Renal pelvis (tissue), 4 donors: ENCODE data around the gene MAGI2. TPM values are rescaled to one million over a fixed set of nuclear protein-coding genes. Genes with fewer than 3 reads are reported as not detected.

Experiments
- DNase-seq: peaks from one replicate; pipeline ENCODE4 v3.0.0-alpha.2; 2013
- polyA plus RNA-seq, 3 donors: library from polyadenylated mRNA; unstranded; fragments of 120-200 nt; gene quantifications; one replicate each; pipeline ENCODE4 v1.2.1, GENCODE V29; 2013; ENCODE audit not compliant: insufficient read length in 3 of 3

Gene MAGI2
- polyA plus RNA-seq, 3 donors, result 33.9 to 41.0 (median 34.3) TPM

- no peak for DNase-seq
Measured at GRCh38 chr7:78095549-78095948, 1357.9 kb downstream of the MAGI2 start.

DNA sequence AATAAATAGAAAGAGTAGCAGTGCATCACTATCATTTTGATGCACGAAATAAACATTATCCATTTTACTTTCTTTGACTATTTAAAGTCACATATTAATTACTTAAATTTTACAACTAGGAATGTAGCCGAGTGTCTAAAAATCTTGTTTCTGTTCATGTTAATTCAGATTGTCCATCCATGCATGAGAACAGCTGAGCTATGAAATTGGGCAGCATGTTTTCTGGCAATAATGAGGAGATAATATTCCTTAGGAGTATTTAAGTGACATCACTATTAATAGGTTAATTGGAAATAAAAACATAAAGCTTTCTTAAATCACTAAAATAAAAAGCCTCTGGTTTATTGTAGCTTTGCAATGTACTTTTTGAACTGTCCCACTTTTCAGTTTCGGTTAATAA is 1361.1 kb downstream of the MAGI2 start:
- no peak for DNase-seq

- DNase-seq, result no peak
Measured at GRCh38 chr7:78090616-78091015, 1362.9 kb downstream of the MAGI2 start.

- no peak for DNase-seq
Measured at GRCh38 chr7:78083476-78084120, 1369.9 kb downstream of the MAGI2 start.

- DNase-seq, result no peak
Measured at GRCh38 chr7:78082556-78082955, 1370.9 kb downstream of the MAGI2 start.

GRCh38 chr7:78081888-78082287 is 1371.6 kb downstream of the MAGI2 start:
- no peak for DNase-seq

DNA sequence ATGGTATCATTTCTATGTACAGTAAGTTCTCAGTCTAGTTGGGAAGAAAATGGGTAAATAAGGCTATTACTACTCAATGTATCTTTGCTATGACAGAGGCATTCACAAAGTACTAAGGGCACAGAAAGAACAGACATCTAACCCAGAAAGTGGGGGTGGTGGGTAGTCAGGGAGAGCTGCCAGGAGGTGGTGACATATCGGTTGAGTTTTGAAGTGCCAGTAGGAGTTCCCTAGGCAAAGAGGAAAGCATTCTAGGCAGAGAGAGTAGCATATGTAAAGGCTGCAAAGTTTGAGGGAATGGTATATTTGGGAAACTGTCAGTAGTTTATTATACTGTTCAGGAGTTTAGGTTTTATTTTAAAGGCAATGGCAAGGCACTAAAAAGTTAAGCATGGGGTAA is 1372.1 kb downstream of the MAGI2 start:
- DNase-seq, result no peak

DNA sequence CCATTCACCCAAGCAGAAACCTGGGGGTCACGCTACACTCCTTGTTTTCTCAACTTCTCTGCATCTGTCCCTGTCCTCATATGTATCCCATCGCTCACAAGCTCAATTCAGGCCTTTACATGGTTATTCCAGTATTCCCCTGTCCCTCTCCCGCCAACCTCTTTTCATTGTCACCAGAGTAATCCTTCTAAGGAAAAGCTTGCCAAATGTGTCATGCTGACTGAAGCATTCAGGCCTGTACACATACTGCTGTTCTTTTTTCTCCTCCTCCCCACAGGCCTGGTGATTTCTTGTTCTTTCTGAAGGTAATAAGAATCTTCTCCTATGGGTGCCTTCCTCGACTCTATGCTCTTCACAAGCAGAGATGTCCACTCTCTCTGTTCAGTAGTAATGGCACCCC is 1372.7 kb downstream of the MAGI2 start:
- DNase-seq, result no peak

DNA sequence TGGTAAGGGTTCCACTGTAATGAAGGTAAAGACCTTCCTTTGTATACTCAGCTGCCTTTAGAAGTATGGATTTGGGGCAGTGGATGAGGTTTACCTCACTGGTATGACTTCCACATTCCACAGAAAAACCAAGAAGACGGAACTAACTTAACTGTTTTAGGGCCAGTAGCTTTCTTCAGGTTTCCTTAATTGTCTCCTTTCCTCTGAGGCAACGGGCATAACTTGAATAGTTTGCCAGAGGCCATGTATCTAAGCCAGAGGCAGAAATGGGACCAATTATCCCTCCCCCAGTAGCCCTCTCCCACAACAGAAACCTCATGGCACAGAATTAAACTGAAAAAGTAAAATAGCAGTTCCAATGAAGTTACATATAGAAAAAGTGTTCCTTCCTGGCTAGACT is 1373.2 kb downstream of the MAGI2 start:
- DNase-seq, result no peak

DNA sequence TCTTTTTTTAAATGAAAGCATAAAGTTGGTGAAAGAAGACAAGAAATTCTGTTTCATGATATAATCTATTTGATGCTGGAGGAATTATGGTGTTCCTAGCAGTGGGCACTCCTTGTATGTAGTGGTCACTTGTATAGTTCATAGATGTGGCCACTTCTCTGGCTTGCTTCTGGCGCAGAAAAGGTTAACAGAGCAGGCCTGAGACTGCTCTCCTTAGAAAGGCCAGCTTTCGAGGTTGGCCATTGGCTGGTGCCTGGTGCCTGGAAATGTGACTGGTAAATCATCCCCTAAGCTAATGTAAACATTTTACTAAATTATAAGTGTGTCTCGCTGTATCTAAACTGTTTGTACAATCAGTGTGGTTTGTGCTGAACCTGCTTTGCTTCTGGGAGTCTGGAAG is 1378.8 kb downstream of the MAGI2 start:
- no peak for DNase-seq

- peak; percentile 16 for DNase-seq
Measured at GRCh38 chr7:78073609-78074382, 1379.7 kb downstream of the MAGI2 start.

DNA sequence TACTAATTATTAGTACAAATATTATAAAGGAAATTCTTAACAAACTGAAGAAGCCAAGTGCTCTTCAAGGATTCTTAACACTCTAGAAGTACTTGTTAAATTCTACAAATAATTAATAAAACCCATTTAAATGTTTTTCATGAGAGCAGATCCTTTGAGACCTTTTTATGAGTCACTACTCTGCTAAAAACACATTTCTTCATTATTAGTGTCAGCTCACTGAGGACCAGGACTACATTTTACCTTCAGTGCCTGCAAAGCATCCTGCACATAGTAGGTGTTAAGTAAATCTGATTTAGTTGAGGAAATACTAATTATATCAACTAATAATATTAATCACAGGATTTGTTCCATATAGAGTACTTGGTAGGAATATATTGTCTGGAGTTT is 1381.3 kb downstream of the MAGI2 start:
- no peak for DNase-seq

- DNase-seq, result no peak
Measured at GRCh38 chr7:78071491-78072200, 1381.8 kb downstream of the MAGI2 start.

- no peak for DNase-seq
Measured at GRCh38 chr7:78066599-78066998, 1386.9 kb downstream of the MAGI2 start.

DNA sequence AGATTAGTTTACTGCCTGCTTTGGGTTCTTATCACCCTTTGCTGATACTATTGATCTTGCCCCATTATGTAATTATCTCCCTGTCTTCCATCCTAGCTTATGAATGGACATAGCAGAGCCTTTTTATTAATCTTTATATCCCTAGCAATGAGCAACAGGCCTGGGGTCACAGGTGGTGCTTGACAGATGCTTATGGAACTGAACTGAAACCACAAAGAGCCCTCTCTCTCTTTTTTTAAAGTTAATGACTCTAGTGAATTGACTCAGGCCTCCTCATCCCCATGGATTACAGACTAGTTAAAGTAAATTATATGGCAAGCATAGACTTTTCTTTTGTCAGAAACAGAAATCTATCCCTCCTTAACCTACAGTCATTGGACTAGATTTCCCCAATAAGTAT is 1389.7 kb downstream of the MAGI2 start:
- DNase-seq, result no peak

DNA sequence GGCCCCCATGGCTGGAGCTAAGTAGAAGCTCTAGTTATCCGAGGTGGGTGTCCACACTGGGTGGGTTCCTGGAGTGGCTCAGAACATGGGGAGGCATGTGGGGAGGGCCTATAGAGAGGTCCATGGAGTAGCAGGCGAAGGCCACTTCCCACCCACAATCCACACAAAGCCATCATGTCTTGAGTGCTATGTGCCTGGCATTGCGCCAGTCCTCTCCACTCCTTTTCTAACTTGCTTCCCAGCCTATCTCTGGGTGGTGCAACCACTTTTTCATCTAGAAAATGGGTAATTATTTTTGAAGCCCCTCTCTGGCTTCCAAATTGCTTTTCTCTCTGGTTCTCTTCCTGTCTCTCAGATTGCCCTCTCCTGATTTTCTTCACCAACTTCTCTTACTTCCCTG is 1391.3 kb downstream of the MAGI2 start:
- no peak for DNase-seq

GRCh38 chr7:78057571-78057970 is 1395.9 kb downstream of the MAGI2 start:
- no peak for DNase-seq

DNA sequence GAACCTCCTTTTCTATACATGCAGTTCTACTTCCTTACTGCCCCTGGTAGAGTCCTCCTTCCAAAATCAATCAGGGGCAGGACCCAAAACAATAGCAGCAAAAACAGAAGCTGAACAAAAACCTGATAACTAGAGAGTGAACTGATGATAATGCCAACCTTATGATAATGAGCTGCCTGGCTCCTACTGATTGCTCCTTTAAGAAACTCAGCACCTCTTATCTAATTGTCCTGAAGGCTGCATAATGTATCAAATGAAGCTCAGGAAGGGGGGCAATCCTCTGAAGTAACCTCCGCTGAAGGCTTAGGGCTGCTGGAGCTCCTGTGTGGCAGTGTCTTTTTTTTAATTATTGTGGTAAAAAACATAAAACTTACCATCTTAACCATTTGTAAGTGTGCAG is 1397.9 kb downstream of the MAGI2 start:
- DNase-seq, result no peak

- DNase-seq, result no peak
Measured at GRCh38 chr7:78055001-78055573, 1398.4 kb downstream of the MAGI2 start.

- DNase-seq, result no peak
Measured at GRCh38 chr7:78052112-78052511, 1401.4 kb downstream of the MAGI2 start.

DNA sequence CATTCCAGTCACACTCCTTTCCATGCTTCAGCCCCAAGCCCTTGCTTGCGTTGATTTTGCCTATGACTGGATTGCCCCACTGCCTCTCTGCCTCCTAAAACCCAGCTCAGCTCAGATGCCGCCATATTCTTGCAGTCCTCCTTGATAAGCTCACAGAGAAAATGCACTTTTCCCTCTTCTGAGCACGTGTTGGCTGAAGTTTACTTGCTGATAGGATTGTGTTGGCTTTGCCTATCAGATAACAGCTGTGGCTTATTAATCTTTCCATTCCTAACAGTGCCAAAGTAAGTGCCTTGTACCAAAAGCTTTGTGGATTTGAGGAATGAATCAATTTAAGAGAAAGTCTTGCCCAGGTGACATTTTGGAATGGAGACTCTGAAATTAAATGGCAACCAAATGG is 1405.7 kb downstream of the MAGI2 start:
- DNase-seq, result no peak

GRCh38 chr7:78043159-78043558 is 1410.3 kb downstream of the MAGI2 start:
- no peak for DNase-seq

DNA sequence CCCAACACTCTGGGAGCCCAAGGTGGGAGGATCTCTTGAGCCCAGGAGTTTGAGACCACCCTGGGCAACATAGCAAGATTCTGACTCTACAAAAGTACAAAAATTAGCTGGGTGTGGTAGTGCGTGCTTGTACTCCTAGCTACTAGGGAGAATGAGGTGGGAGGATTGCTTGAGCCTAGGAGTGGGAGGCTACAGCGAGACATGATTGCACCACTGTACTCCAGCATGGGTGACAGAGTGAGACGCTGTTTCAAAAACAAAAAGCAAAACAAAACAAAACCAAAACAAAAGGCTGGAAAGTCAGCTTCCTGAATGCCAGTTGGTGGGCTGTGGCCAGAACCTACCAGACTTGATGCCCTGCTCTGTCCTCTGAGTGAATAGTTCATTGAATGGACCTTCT is 1412.0 kb downstream of the MAGI2 start:
- DNase-seq, result no peak
